HG03565 (cell line): Measurements from ENCODE around the gene DSCAM.

Source experiments
- ATAC-seq: cut with Tn5 transposase; IDR thresholded peaks from one replicate; pipeline ENCODE4 v1.9.1; 2021; ENCODE audit warnings: mild to moderate bottlenecking, moderate library complexity; ENCODE audit not compliant: unreplicated experiment

DSCAM gene

DNA sequence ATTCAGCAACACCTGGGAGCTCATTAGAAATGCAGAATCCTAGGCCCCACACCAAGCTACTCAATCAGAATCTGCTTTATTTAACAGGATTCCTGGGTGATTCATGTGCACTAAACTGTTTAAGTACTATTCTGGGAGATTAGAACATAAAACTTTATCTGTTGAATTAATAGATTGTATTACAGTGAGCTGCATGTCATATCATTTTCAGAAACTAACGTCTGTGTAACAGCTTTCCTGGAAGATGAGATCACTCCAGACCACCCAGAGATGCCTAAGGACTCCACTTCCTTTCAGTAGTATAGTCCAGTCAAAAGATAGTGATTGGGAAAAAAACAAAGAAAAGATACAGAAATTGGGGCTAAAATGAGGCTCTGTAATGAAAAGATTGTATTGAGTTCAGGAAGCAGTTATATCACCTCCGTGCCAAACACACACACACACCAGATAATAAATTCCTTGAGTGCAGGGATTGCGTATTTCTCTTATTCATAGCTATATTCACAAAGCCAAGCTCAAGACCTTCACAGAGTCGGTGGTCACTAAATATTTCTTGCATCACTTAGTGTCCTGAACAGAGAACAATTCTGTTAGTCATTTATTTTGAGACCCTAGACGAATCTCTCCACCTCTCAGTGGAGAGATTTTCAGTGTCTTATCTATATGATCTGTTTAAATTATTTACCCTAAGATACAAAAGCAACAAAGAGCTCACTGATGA is 178.2 kb downstream of the DSCAM start:
- no peak for ATAC-seq

DNA sequence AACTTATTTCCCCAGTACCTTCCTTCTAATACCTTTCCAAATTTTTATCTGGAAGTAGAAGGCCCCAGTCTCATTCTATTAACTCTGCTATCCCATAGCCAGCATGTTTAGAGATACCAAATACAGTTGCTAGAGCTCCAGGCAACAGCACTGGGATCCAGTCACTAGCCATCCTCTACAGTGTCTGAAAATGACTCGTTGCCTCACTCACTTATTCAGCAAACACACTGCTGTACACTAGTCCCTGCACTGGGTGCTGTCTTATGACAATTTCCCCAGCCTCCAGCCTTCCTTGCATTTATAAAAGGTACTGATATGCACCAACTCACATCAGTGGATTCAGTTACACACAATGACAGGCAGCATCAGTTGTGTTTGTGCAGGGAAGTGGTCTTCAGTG is 179.0 kb downstream of the DSCAM start:
- no peak for ATAC-seq

DNA sequence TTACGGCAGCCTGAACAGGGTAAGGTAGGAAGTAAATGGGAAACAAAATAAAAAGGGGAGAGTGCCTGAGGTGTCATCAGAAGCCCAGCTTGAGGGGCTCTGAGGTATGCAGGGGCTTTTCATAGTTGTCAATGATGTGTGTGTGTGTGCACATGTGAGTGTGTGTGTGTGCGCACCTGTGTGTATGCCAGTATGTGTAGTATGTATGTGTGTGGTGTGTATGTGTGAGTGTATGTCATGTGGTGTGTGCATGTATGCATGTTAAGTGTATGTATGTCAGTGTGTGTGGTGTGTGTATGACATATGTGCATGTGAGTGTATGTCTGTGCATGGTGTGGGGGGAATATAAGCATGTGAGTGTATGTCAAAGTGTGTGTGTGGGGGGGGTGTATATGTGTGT is 184.1 kb downstream of the DSCAM start:
- no peak for ATAC-seq

DNA sequence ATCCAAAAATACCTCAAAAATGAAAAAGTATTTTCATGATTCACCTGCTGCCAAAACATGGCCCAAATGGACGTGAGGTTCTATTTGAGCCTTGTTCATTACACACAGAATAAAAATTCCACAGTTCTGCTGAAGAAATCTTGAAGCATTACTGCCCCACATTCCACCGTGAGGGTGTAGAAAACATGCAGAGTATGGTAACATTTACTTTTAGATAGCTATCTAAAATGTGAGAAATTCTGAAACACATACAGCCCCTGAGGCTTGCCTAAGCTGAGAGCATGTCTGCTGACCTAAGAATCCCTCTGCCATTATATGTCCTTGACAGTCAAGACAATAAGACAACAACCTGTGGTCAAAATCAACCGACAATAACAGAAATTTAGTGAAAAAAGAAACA is 186.5 kb downstream of the DSCAM start:
- no peak for ATAC-seq

DNA sequence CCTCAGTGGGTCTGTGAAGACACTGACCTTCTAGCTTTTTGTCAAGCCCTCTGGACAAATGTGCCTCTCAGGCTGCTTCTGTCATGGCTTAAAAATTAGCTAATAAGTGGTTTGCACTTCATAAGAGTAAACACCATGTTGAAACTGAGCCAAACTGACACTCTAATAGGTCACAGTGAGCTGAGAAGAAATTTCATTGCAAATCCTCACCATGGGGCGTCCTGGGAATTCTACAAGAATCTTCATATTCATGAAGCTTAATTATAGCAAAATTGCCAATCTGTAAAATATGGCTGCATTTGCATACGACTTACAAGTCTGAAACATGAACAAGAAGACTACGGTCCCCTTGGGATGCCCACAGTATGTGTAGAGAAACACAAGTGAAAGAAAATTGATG is 188.6 kb downstream of the DSCAM start:
- no peak for ATAC-seq

DNA sequence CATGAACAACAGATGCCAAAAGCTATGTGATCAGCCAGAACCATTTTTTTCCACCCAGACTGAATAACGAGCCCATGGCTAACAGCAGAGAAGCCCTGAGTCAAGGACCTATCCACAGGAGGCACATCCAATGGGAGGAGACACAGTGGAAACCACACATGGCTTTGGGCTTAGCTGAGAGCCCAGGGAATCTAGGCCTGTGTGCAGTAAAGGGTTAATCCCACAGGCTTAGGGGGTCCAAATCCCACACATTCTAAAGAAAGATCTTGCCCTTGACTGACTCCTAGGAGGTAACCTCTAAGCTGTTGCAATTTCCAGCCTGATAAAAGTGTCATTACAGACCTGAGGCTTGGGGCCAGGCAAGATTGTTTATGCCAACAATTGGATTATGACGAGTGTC is 194.5 kb downstream of the DSCAM start:
- ATAC-seq: no peak

DNA sequence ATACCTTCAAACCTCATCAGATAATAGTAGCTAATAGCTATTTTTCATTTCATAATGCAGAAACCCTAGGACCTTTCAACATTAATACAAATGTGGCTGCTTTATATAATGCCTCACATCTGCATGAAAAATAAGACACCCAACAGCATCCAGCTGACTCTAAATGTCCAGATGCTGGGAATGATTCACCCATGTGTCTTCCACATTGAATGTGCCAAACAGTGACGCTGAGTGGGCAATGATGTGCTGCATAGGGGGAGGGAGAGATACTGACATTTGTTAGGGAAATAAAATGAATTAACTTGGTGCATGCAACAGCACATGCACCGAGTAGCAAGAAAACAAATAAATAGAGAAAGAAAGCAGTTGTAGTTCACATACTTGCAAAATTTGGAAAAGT is 199.3 kb downstream of the DSCAM start:
- ATAC-seq: no peak

DNA sequence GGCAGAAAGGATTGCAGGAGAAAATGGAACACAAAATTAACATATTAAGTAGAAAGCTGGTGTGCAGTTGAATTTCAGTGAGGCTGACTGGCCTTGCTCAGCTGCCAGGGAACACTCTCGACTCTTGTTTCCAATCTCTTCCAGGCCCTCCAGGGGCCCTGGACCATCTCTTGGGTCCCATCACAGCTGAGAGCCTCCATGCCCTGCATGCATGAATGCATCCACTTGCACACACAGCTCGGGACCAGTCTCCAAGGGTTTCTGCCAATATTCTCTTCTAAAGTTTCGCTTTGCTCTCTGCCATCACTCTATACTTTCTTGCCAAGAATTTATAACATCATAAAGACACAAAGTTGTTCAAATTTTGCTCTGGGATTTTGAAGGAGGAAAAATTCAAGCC is 200.3 kb downstream of the DSCAM start:
- no peak for ATAC-seq

DNA sequence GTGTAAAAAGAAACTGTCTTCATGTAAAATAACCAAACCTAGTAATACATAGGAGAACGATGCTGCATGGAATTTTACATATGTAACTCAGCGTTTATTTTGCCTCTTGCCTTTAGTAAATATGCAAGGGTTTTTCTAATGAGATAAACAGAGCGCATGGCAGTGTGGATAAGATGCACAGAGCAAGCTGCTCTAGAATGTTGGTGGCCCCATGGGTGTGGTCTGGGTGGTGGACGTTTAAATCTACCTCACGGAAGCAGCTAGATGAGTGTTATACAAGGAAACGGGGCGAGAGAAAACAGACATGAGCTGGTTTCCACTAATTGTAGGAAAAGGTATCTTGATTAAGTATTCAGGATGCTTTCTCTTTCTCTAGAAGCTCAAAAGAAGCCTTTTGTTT is 205.9 kb downstream of the DSCAM start:
- ATAC-seq: no peak

DNA sequence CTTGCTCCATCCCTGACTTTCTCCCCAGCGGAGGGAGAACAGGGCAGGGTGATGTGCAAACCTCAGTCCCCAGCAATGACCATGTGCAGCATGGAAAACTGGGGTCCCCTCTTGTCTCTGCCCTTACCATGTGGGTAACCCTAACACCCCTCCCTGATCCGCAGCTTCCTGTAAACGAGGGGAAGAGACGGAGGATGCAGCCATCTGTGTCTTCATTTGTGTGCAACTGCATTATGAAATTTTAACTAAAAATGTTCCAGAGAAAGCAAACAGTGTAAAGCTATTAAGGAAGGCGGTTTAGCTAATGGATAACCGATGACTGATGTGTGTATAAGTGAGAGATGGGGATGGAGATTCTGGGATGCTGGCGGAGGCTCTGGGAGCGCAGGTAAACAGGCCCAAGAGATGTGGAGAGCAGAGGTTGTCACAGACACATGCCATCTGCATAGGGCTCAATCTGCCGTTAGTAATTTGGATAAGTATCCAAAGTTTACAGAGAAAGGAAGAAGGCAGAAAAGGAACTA is 206.6 kb downstream of the DSCAM start:
- no peak for ATAC-seq

DNA sequence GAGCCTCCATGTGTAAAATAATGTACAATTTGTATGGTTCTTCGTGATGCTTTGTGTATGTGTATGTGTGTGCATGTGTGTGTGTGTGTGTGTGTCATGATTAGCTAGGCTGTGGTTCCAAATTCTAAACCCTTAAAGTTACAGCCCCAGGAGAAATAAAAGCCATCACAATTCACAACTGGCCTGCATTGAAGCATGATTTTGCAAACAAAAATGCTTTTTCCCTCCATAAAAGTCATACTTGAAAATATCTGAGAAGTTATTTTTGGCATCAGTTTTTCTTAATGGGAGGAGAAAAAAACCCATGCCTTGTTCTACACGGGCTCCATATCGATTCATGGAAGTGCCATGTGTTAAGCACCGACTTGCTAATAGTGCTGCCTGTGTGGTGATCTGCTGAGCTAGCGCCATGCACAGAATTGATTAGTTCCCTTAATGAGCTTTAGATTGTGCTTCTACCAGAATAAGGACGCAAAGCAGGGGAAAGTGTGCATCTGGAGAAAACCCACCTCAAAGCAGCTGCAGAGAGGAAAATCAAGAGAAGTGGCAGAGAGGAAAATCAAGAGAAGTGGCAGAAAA is 207.3 kb downstream of the DSCAM start:
- no peak for ATAC-seq

DNA sequence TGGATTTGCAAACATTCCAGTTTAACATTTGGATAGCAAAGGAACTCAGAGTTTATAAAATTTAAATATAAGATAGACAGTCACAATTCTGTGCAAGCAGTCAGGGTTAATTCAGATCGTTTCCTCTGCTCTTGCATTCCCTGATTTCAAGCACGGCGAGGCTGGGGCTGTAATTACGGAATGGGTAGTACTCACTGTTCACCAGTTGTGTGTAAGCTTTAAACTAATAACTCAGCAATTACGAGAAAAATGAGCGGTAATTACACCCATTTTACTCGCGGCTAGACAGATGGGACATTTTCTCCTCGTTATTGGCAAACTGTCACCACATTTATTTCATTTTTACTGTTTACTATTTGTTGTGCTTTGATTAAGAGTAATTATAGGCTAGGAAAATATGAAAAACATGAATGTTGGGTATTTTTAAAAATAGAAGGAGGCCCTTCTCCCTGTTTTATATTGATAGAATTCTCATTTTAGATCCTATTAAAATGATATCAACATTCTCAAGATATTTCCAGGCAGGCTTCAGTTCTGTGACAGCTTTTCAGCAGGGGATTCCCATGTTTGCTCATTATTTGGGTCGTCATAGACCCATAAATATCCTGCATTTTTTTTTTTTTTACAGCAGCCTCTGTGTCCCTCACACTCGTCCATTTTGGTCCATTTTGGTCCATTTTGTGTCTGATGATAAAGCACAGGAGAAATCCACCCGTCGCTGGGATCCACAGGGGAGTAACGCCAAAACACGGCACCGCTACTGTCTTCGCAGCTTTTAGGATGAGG is 208.3 kb downstream of the DSCAM start:
- ATAC-seq: no peak

DNA sequence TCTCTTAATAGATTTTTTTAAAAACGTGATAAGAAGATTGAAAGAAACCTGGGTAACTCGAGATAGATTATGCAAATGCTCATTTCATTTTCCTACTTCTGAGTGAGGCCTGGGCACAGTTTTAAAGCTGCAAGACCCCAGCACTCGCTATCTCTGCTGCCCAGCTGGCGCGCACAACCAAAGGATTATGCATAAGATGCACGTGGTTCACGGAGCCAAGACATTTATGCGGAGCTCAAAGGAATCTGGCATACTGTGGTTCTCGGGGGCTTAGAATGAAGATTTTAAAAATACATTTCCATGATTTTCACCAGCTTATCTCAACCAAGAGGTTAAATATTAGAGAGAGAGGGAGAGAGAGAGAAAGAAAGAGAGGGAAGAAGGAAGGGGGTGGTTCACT is 210.9 kb downstream of the DSCAM start:
- ATAC-seq: no peak

DNA sequence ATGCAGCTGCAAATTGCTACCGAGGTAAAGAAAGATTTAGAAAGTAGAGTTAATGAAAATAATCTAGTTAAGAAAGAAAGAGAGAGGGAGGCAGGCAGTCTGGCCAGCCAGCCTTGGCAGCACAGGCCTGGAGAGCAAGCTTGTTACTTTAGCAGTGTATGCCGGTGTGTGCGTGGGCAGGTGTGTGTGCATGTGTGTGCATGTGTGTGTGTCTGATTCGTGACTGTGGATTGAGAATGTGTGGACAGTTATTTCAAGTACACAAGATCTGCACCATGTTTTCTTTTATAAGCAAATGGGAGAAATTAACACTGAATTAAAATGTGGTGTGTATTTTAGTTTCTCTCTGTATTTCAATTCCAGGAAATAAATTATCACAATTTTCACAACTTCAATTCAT is 211.6 kb downstream of the DSCAM start:
- no peak for ATAC-seq

DNA sequence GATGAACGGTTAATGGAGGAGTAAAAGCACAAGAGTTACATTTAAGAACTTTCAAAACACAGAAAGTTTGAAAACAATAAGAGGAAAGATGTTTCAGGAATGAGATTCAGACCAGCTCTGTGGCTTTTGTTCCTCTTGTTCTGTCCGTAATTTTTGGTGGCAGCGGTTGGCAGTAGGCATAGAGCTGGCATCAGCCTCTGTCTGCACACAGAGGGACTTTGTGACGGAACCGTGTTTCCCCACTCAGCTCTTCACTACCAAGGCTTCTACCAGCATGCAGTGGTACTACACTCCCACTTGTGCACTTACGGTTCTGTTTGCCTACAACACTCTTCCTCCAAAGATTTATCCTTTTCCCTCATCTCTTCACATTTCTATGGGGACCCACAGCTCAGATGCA is 212.8 kb downstream of the DSCAM start:
- no peak for ATAC-seq

DNA sequence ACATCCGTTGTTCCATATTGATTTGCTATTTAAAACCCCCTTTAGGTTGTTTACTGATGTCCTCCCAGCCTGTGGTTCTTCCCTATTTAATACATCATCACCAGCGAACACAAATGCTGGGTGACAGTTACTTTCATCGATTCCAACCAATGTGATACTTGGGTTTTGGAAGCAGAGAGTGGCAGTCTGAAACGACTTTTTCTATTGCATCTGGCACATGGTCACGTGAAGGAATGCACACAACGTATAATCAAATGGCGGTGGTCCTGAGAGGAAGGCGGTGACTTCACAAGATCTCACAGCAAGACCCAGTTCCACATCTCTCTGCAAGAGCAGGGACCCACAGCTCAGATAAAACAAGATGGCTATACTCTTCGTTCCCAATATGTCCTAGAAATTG is 213.9 kb downstream of the DSCAM start:
- no peak for ATAC-seq

DNA sequence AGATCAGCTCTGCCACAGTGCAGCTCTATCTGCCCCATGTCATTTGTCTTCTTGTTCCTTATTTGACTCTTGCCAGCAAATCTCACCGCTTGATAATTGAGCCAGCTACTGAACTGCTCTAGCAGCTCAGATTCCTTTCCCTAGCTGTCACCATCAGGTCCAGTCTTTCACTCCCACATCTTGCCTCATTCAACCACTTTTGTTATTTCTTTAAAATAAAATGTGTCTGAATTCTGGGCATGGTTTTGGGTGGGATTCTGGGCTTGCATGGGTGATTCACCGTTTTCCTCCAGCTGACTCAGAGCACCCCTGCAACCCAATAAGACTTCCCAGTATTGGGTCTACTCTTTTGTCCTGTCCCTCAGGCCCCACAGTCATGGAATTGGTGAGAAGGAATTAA is 215.7 kb downstream of the DSCAM start:
- ATAC-seq: no peak

DNA sequence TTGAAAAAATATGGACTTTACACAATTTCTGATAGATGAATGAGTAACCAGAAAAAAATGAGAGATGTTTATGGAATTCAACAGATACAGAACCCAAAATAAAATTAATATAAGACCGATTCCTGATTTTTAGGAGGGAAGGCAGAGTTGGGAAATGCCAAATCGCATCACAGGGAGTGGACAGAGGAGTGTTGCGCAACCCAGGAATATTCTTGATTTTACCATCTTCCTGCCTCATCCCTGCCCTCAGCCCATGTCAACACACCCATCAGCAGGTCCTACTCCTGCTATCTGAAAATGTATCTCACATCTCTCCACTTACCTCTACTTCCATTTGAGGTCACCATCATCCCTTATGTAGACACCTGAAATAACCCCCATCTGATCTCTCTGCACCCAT is 221.0 kb downstream of the DSCAM start:
- no peak for ATAC-seq

DNA sequence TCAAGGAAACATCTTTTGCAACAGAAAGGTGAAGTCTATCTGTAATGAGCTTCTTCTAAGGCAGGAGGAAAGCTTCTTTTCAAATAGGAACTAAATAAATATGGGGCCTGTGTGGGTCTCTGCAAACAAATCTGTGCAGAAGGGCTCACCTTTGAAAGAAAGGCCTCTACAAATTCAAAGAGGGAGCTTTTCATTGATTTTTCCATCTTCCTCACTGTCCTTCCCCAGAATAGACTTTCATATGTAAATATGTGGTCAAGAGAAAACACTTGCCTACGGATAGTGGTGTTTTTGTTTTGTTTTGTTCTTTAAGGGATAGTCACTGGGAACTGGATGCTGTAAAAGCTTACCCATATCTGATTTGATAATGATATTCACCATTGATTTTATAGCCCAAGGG is 223.4 kb downstream of the DSCAM start:
- ATAC-seq: no peak

DNA sequence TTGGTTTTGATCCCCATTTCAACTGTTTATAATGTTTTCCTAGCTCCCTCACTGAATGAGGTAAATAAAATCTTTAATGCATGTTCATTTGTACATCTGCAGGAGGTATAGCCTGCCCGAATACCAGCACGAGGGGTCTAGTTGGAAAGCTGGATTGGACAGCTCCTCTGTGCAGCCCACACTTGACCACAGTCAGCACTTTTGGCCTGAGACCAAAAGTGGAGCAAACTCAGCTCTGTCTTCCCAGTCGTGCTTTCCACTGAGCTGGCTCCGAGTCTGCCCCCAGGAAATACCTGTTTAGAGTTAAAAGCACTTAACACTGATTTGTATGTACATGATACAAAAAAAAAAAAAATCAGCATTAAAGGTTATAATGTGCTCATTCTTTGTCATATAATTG is 224.4 kb downstream of the DSCAM start:
- no peak for ATAC-seq

DNA sequence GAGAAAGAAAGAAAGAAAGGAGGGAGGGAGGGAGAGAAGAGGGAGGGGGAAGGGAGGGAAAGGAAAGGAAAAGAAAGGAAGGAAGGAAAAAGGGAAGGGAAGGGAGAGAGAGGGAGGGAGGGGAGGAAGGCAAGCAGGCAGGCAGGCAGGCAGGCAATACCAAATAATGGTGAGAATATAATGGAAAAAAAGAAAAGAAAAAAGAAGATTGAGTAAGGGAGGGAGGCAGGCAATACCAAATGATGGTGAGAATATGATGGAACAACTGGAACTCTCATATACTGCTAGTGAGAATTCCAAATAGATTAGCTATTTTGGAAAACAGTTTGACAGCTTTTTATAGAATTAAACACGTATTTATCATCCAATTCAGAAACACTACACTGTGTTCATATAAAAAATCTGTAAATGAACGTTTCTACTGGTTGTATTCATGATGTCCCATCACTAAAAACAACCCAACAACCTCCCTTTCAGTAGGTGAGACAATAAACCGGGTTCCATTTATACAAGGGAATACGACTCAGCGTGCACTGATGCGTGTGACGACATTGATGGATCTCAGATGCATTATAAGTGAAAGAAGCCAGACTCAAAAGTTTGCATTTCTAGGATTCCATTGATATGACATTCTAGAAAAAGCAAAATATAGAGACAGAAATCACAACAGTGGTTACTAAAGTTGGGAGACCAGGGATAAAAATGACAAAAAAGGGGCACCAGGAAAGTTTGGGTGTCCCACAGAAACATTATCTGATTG is 226.4 kb downstream of the DSCAM start:
- ATAC-seq: no peak
